Progenitor cell of endocrine pancreas (in vitro differentiated cells): ENCODE measurements around the gene HS3ST2. TPM values are rescaled to one million over a fixed set of nuclear protein-coding genes. Genes with fewer than 3 reads are reported as not detected.
"Not testable (repeated sequence)": the region's sequence is repeated elsewhere in the genome, so short reads cannot be mapped to it uniquely, and the experiment has no call there.

Experiments
- DNase-seq: peaks from one replicate; pipeline ENCODE4 v3.0.0; 2021; ENCODE audit warnings: low spot score; ENCODE audit not compliant: unreplicated experiment
- H3K27ac Mint-ChIP-seq: 2 replicates; pipeline ENCODE4 v1.8.0; 2021; ENCODE audit warnings: mild to moderate bottlenecking, moderate library complexity, mixed read lengths
- H3K27me3 Mint-ChIP-seq: 2 replicates; pipeline ENCODE4 v1.8.0; 2021; ENCODE audit warnings: mixed read lengths
- H3K36me3 Mint-ChIP-seq: 2 replicates; pipeline ENCODE4 v1.8.0; 2022; ENCODE audit warnings: mixed read lengths; ENCODE audit not compliant: insufficient read depth
- H3K4me1 Mint-ChIP-seq: 2 replicates; pipeline ENCODE4 v1.8.0; 2021; ENCODE audit warnings: low read depth, mixed read lengths
- H3K4me3 Mint-ChIP-seq: 2 replicates; pipeline ENCODE4 v1.8.0; 2021; ENCODE audit warnings: low read depth, mild to moderate bottlenecking, moderate library complexity, mixed read lengths
- H3K9me3 Mint-ChIP-seq: 2 replicates; pipeline ENCODE4 v1.8.0; 2021; ENCODE audit warnings: low read depth, mixed read lengths
- CTCF ChIP-seq: fragments of 200-600 bp; sonication (generic); IDR thresholded peaks from one replicate; pipeline ENCODE4 v1.5.0; 2021; ENCODE audit warnings: antibody characterized with exemption, mild to moderate bottlenecking; ENCODE audit not compliant: unreplicated experiment
- total RNA-seq: library from RNA; stranded (reverse); gene quantifications from 2 replicates; pipeline ENCODE4 v1.2.1, GENCODE V29; 2021

Gene HS3ST2
- total RNA-seq, 1 donor from 2014 or later = not detected

DNA sequence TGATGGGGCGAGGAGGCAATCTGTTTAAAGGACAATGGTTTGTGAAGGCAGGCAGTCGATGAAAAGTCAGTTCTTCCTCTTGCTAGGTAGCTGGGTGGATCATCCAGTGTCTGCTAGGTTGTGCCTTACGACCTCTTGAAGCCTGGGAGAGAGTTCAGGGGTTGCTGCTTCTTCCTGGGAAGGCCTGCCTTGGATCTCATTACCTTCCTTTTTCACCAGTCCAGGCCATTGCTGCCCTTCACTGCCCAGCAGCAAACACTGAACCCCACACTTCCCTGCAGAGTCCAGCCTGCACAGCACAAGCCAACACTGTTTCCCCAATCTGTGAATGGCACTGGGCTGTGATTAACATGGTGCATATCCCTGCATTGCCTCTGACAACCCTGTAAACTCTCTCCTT lies 24.7 kb downstream of the HS3ST2 start:
- no peaks in the 10 kb centered on the region for H3K9me3 Mint-ChIP-seq
- H3K36me3 Mint-ChIP-seq = no peaks in the 10 kb centered on the region
- no peaks in the 10 kb centered on the region for H3K4me1 Mint-ChIP-seq
- TF ChIP-seq CTCF = no peak
- no peak overlapping the region for H3K27ac Mint-ChIP-seq
- DNase-seq = no peak
- H3K4me3 Mint-ChIP-seq = no peak overlapping the region
- no peaks in the 10 kb centered on the region for H3K27me3 Mint-ChIP-seq

- not testable (repeated sequence) for H3K4me3 Mint-ChIP-seq, H3K36me3 Mint-ChIP-seq, H3K27me3 Mint-ChIP-seq, DNase-seq, H3K4me1 Mint-ChIP-seq, H3K27ac Mint-ChIP-seq, H3K9me3 Mint-ChIP-seq
These were observed 28.1 kb downstream of the HS3ST2 start for GRCh38 chr16:22842031-22842430.

GRCh38 chr16:22843122-22843521 lies 29.2 kb downstream of the HS3ST2 start:
- no peak for DNase-seq
- no peaks in the 10 kb centered on the region for H3K4me1 Mint-ChIP-seq
- no peak for TF ChIP-seq CTCF
- no peaks in the 10 kb centered on the region for H3K36me3 Mint-ChIP-seq
- peaks cover 4% of the 10 kb centered on the region for H3K27me3 Mint-ChIP-seq
- no peak overlapping the region for H3K4me3 Mint-ChIP-seq
- no peaks in the 10 kb centered on the region for H3K9me3 Mint-ChIP-seq
- H3K27ac Mint-ChIP-seq = no peak overlapping the region

- TF ChIP-seq CTCF = no peak
- H3K27ac Mint-ChIP-seq = no peak overlapping the region
- no peaks in the 10 kb centered on the region for H3K4me1 Mint-ChIP-seq
- H3K36me3 Mint-ChIP-seq = no peaks in the 10 kb centered on the region
- no peak overlapping the region for H3K4me3 Mint-ChIP-seq
- peaks cover 7% of the 10 kb centered on the region for H3K27me3 Mint-ChIP-seq
- DNase-seq = no peak
- H3K9me3 Mint-ChIP-seq = no peaks in the 10 kb centered on the region
These were observed 29.9 kb downstream of the HS3ST2 start for GRCh38 chr16:22843856-22844255.

- Mint-ChIP-seq H3K4me1 (no peaks in the 10 kb centered on the region), H3K4me3 (no peak overlapping the region), H3K9me3 (no peaks in the 10 kb centered on the region), H3K27me3 (peaks cover 11% of the 10 kb centered on the region), H3K36me3 (no peaks in the 10 kb centered on the region), H3K27ac (no peak overlapping the region)
- TF ChIP-seq CTCF = no peak
- DNase-seq = no peak
These were observed 30.5 kb downstream of the HS3ST2 start for GRCh38 chr16:22844416-22844815.

- TF ChIP-seq CTCF = no peak
- Mint-ChIP-seq H3K4me1 (no peaks in the 10 kb centered on the region), H3K9me3 (no peaks in the 10 kb centered on the region), H3K27me3 (peaks cover 14% of the 10 kb centered on the region), H3K36me3 (no peaks in the 10 kb centered on the region), H3K4me3 (no peak overlapping the region), H3K27ac (no peak overlapping the region)
- no peak for DNase-seq
These were observed 33.1 kb downstream of the HS3ST2 start for GRCh38 chr16:22847100-22847499.
